Neural progenitor cell (in vitro differentiated cells): ENCODE measurements around the gene SLC38A1. TPM values are rescaled to one million over a fixed set of nuclear protein-coding genes. Genes with fewer than 3 reads are reported as not detected.

Experiments
- DNase-seq: peaks from one replicate; pipeline ENCODE4 v3.0.0-alpha.2; 2016; ENCODE audit warnings: low spot score
- H2AFZ ChIP-seq: fragments of 200-600 bp; sonication (generic); replicated peaks from 2 replicates; pipeline ENCODE4 v1.6.1; 2016; ENCODE audit warnings: antibody characterized with exemption
- H3F3A ChIP-seq: fragments of 200-600 bp; sonication (generic); 2 replicates; pipeline ENCODE4 v1.6.1; 2016; ENCODE audit warnings: antibody characterized with exemption, low read depth
- H3K27ac ChIP-seq: fragments of 200-600 bp; sonication (generic); 2 replicates; pipeline ENCODE4 v1.5.1; 2016; ENCODE audit warnings: mild to moderate bottlenecking
- H3K27me3 ChIP-seq: fragments of 200-600 bp; sonication (generic); 2 replicates; pipeline ENCODE4 v1.6.1; 2016; ENCODE audit warnings: mild to moderate bottlenecking, moderate library complexity
- H3K36me3 ChIP-seq: fragments of 200-600 bp; sonication (generic); 2 replicates; pipeline ENCODE4 v1.5.1; 2016
- H3K4me1 ChIP-seq: fragments of 200-600 bp; sonication (generic); 2 replicates; pipeline ENCODE4 v1.6.1; 2016; ENCODE audit warnings: mixed run types
- H3K4me2 ChIP-seq: fragments of 200-600 bp; sonication (generic); 2 replicates; pipeline ENCODE4 v1.6.1; 2016
- H3K4me3 ChIP-seq: fragments of 200-600 bp; sonication (generic); 2 replicates; pipeline ENCODE4 v1.5.1; 2016
- H3K79me2 ChIP-seq: fragments of 200-600 bp; sonication (generic); 2 replicates; pipeline ENCODE4 v1.6.1; 2016; ENCODE audit warnings: low read depth
- H3K9ac ChIP-seq: fragments of 200-600 bp; sonication (generic); 2 replicates; pipeline ENCODE4 v1.6.1; 2016
- H3K9me3 ChIP-seq: fragments of 200-600 bp; sonication (generic); 2 replicates; pipeline ENCODE4 v1.5.1; 2016; ENCODE audit warnings: low read depth
- H4K20me1 ChIP-seq: fragments of 200-600 bp; sonication (generic); 2 replicates; pipeline ENCODE4 v1.6.1; 2016; ENCODE audit warnings: low read depth
- H3K27ac Mint-ChIP-seq: 3 replicates; pipeline ENCODE4 v1.8.0; 2021; ENCODE audit warnings: mixed read lengths
- H3K27me3 Mint-ChIP-seq: 2 replicates; pipeline ENCODE4 v1.8.0; 2022; ENCODE audit warnings: low read depth, mild to moderate bottlenecking, inconsistent platforms, moderate library complexity, mixed read lengths; ENCODE audit not compliant: insufficient read depth
- H3K36me3 Mint-ChIP-seq: 3 replicates; pipeline ENCODE4 v1.8.0; 2021; ENCODE audit warnings: mixed read lengths
- H3K4me1 Mint-ChIP-seq: 3 replicates; pipeline ENCODE4 v1.8.0; 2021; ENCODE audit warnings: mixed read lengths
- H3K4me3 Mint-ChIP-seq: 3 replicates; pipeline ENCODE4 v1.8.0; 2021; ENCODE audit warnings: mild to moderate bottlenecking, moderate library complexity, mixed read lengths
- H3K9me3 Mint-ChIP-seq: 3 replicates; pipeline ENCODE4 v1.8.0; 2020; ENCODE audit warnings: mixed read lengths
- EZH2 ChIP-seq: fragments of 200-600 bp; sonication (generic); IDR thresholded peaks from 2 replicates; pipeline ENCODE4 v1.6.1; 2017; ENCODE audit warnings: antibody characterized with exemption, mild to moderate bottlenecking, moderate library complexity
- EZH2phosphoT487 ChIP-seq: fragments of 200-600 bp; sonication (generic); IDR thresholded peaks from 2 replicates; pipeline ENCODE4 v1.6.1; 2017; ENCODE audit warnings: antibody characterized with exemption
- total RNA-seq: library from RNA; depleted of rRNA; stranded (reverse); fragments of >200 nt; gene quantifications from 2 replicates; pipeline ENCODE4 v1.2.3, GENCODE V29; 2015; ENCODE audit warnings: low replicate concordance
- TF ChIP-seq, protein P1 (sequence below): fragments of 200-600 bp; sonication (generic); IDR thresholded peaks from 2 replicates; pipeline ENCODE4 v1.5.1; 2017; ENCODE audit warnings: antibody characterized with exemption, mild to moderate bottlenecking

The SLC38A1 gene
- total RNA-seq, 1 donor from 2014 or later = 142 TPM

- TF ChIP-seq EZH2phosphoT487 (no peak), EZH2 (no peak)
- TF ChIP-seq, protein P1, sequence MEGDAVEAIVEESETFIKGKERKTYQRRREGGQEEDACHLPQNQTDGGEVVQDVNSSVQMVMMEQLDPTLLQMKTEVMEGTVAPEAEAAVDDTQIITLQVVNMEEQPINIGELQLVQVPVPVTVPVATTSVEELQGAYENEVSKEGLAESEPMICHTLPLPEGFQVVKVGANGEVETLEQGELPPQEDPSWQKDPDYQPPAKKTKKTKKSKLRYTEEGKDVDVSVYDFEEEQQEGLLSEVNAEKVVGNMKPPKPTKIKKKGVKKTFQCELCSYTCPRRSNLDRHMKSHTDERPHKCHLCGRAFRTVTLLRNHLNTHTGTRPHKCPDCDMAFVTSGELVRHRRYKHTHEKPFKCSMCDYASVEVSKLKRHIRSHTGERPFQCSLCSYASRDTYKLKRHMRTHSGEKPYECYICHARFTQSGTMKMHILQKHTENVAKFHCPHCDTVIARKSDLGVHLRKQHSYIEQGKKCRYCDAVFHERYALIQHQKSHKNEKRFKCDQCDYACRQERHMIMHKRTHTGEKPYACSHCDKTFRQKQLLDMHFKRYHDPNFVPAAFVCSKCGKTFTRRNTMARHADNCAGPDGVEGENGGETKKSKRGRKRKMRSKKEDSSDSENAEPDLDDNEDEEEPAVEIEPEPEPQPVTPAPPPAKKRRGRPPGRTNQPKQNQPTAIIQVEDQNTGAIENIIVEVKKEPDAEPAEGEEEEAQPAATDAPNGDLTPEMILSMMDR = no peak
Observed at GRCh38 chr12:46174061-46174662, 94.7 kb downstream of the SLC38A1 start.

GRCh38 chr12:46168426-46168825 is 100.4 kb downstream of the SLC38A1 start:
- H3K27me3 ChIP-seq = no peaks in the 10 kb centered on the region
- no peak overlapping the region for H3K4me2 ChIP-seq
- DNase-seq = no peak
- H3K27ac ChIP-seq = no peak overlapping the region
- Mint-ChIP-seq H3K4me3 (no peak overlapping the region), H3K9me3 (no peaks in the 10 kb centered on the region), H3K27me3 (no peaks in the 10 kb centered on the region), H3K4me1 (no peaks in the 10 kb centered on the region), H3K27ac (no peak overlapping the region), H3K36me3 (no peaks in the 10 kb centered on the region)
- no peaks in the 10 kb centered on the region for H3F3A ChIP-seq
- no peaks in the 10 kb centered on the region for H3K36me3 ChIP-seq
- H2AFZ ChIP-seq = no peak overlapping the region
- H3K9ac ChIP-seq = no peak overlapping the region
- no peaks in the 10 kb centered on the region for H3K9me3 ChIP-seq
- no peak overlapping the region for H3K4me3 ChIP-seq
- H3K4me1 ChIP-seq = no peaks in the 10 kb centered on the region
- TF ChIP-seq EZH2 (no peak), EZH2phosphoT487 (no peak)
- TF ChIP-seq, protein P1 = no peak
- no peaks in the 10 kb centered on the region for H3K79me2 ChIP-seq
- H4K20me1 ChIP-seq = no peaks in the 10 kb centered on the region

More at GRCh38 chr12:46174061-46174662, 94.7 kb downstream of the SLC38A1 start:
- Histone ChIP-seq H3K79me2 (no peaks in the 10 kb centered on the region), H2AFZ (no peak overlapping the region), H3F3A (no peaks in the 10 kb centered on the region), H3K9me3 (no peaks in the 10 kb centered on the region), H3K4me2 (no peak overlapping the region), H3K27me3 (no peaks in the 10 kb centered on the region), H3K4me1 (no peaks in the 10 kb centered on the region), H3K27ac (no peak overlapping the region), H4K20me1 (no peaks in the 10 kb centered on the region), H3K36me3 (no peaks in the 10 kb centered on the region), H3K9ac (no peak overlapping the region), H3K4me3 (no peak overlapping the region)
- Mint-ChIP-seq H3K27me3 (no peaks in the 10 kb centered on the region), H3K9me3 (no peaks in the 10 kb centered on the region), H3K4me1 (no peaks in the 10 kb centered on the region), H3K4me3 (no peak overlapping the region), H3K36me3 (no peaks in the 10 kb centered on the region), H3K27ac (no peak overlapping the region)
- DNase-seq = no peak

DNA sequence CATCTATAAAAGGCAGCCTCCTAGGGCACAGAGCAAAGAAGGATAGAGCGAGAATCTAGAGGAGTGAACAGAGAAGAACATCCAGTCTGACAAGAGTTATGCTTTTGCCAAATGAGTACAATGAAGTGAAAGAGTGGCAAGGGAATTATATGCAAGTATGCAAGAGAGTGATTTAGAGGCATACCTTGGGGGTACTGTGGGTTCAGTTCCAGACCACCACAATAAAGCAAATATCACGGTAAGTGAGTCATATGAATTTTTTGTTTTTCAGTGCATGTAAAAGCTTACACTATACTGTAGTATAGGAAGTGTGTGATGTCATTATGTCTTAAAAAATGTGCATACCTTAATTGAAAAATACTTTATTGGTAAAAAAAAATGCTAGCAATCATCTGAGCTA is 101.4 kb downstream of the SLC38A1 start:
- Histone ChIP-seq H3K4me1 (no peaks in the 10 kb centered on the region), H3K9me3 (no peaks in the 10 kb centered on the region)

More for the DNA sequence above, 101.4 kb downstream of the SLC38A1 start:
- H3K36me3 Mint-ChIP-seq = no peaks in the 10 kb centered on the region
- Histone ChIP-seq H3K36me3 (no peaks in the 10 kb centered on the region), H3F3A (no peaks in the 10 kb centered on the region), H3K4me2 (no peak overlapping the region), H3K79me2 (no peaks in the 10 kb centered on the region), H2AFZ (no peak overlapping the region), H3K27ac (no peak overlapping the region), H3K27me3 (no peaks in the 10 kb centered on the region), H3K9ac (no peak overlapping the region), H3K4me3 (no peak overlapping the region), H4K20me1 (no peaks in the 10 kb centered on the region)
- no peaks in the 10 kb centered on the region for H3K27me3 Mint-ChIP-seq
- DNase-seq = no peak
- no peak overlapping the region for H3K27ac Mint-ChIP-seq
- H3K4me1 Mint-ChIP-seq = no peaks in the 10 kb centered on the region
- no peaks in the 10 kb centered on the region for H3K9me3 Mint-ChIP-seq
- H3K4me3 Mint-ChIP-seq = no peak overlapping the region
- TF ChIP-seq EZH2phosphoT487 (no peak), EZH2 (no peak)
- TF ChIP-seq, protein P1 = no peak
